ENCODE data around the gene H2BK1. TPM values are rescaled to one million over a fixed set of nuclear protein-coding genes. Genes with fewer than 3 reads are reported as not detected.

The H2BK1 gene
- polyA plus RNA-seq, 1 donor (not counting 4 experiments of a cell fraction or from before 2014, with no cell fraction given), result not detected

DNA sequence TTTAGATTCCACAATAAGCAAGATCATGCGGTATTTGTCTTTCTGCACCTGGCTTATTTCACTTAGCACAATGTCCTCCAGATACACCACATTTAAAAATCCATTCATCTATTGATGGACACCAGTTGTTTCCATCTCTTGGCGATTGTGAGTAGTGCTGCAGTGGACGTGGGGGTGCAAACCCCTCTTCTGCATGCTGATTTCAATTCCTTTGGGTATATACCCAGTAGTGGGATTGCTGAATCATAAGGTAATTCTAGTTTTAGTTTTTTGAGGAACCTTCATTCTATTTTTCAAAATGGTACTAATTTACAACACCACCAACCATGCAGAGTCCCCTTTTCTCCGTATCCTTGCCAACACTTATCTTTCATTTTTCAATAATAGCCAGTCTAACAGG is 21.2 kb downstream of the H2BK1 start:
- H3K9ac ChIP-seq (ENCODE audit: control insufficient read depth, extremely low read depth, insufficient read depth, low read length), result no peak overlapping the region
- no peaks in the 10 kb centered on the region for H3K9me3 ChIP-seq (ENCODE audit: control insufficient read depth, low read depth, low read length)
- H2AFZ ChIP-seq (ENCODE audit: control insufficient read depth, low read length), result no peak overlapping the region
- H3K9me1 ChIP-seq (ENCODE audit: control insufficient read depth, extremely low read depth, insufficient read depth, low read length), result no peaks in the 10 kb centered on the region
- H3K27me3 ChIP-seq (ENCODE audit: control insufficient read depth, extremely low read depth, insufficient read depth, low read length), result peaks cover 22% of the 10 kb centered on the region
- H4K20me1 ChIP-seq (ENCODE audit: control insufficient read depth, extremely low read depth, insufficient read depth, low read length), result no peaks in the 10 kb centered on the region
- TF ChIP-seq, protein P1, sequence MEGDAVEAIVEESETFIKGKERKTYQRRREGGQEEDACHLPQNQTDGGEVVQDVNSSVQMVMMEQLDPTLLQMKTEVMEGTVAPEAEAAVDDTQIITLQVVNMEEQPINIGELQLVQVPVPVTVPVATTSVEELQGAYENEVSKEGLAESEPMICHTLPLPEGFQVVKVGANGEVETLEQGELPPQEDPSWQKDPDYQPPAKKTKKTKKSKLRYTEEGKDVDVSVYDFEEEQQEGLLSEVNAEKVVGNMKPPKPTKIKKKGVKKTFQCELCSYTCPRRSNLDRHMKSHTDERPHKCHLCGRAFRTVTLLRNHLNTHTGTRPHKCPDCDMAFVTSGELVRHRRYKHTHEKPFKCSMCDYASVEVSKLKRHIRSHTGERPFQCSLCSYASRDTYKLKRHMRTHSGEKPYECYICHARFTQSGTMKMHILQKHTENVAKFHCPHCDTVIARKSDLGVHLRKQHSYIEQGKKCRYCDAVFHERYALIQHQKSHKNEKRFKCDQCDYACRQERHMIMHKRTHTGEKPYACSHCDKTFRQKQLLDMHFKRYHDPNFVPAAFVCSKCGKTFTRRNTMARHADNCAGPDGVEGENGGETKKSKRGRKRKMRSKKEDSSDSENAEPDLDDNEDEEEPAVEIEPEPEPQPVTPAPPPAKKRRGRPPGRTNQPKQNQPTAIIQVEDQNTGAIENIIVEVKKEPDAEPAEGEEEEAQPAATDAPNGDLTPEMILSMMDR (optimal IDR thresholded peaks at IDR 0.05 in 1 of 3, IDR thresholded peaks at IDR 0.05 in 1 of 3, conservative IDR thresholded peaks at IDR 0.05 in 1 of 3; ENCODE audit: extremely low read depth in 1 of 3, insufficient read depth in 2 of 3, low read length in 3 of 3), result no peak
- no peak for TF ChIP-seq EZH2 (IDR thresholded peaks at IDR 0.05; ENCODE audit: low read length)
- H3K4me3 ChIP-seq (ENCODE audit: control insufficient read depth in 2 of 3, extremely low read depth in 1 of 3, insufficient read depth in 2 of 3, low read depth in 1 of 3, low read length in 3 of 3), result no peak overlapping the region
- DNase-seq (ENCODE audit: low read depth, low spot score), result no peak
- H3K4me1 ChIP-seq (ENCODE audit: control insufficient read depth, extremely low read depth, insufficient read depth, low read length), result no peaks in the 10 kb centered on the region
- H3K27ac ChIP-seq (ENCODE audit: control insufficient read depth, insufficient read depth, low read length), result no peak overlapping the region
- H3K4me2 ChIP-seq (ENCODE audit: control insufficient read depth, extremely low read depth, insufficient read depth, low read depth, low read length), result no peak overlapping the region
- no peaks in the 10 kb centered on the region for H3K36me3 ChIP-seq (ENCODE audit: control insufficient read depth in 2 of 2, extremely low read depth in 1 of 2, insufficient read depth in 2 of 2, low read length in 2 of 2)
- no peak for FAIRE-seq
- dilution Hi-C loops (cut with MboI; ENCODE audit: extremely low pct_ligation_motif_present, low sequenced_read_pairs), result no loop called here
- no peaks in the 10 kb centered on the region for H3K79me2 ChIP-seq (ENCODE audit: control insufficient read depth, insufficient read depth, low read length)

DNA sequence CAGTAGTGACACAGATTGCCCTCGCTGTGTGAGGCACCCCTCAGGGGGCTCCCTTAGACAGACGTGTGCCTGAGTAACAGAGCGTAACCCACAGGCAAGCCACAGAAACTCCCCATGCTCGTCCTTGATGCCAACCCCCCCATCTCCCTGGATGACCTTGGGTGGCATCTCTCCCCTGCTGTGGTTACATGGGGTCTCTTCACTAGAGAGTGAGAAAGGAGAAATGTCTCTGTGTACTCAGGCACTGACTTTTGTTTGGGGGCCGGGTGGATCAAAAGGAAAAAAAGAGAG is 22.1 kb downstream of the H2BK1 start:
- Histone ChIP-seq H3K9me1 (ENCODE audit: control insufficient read depth, extremely low read depth, insufficient read depth, low read length) (no peaks in the 10 kb centered on the region), H3K27me3 (ENCODE audit: control insufficient read depth, extremely low read depth, insufficient read depth, low read length) (peaks cover 21% of the 10 kb centered on the region), H3K4me3 (ENCODE audit: control insufficient read depth in 2 of 3, extremely low read depth in 1 of 3, insufficient read depth in 2 of 3, low read depth in 1 of 3, low read length in 3 of 3) (no peak overlapping the region), H3K27ac (ENCODE audit: control insufficient read depth, insufficient read depth, low read length) (no peak overlapping the region), H3K9ac (ENCODE audit: control insufficient read depth, extremely low read depth, insufficient read depth, low read length) (no peak overlapping the region), H3K9me3 (ENCODE audit: control insufficient read depth, low read depth, low read length) (no peaks in the 10 kb centered on the region), H3K4me1 (ENCODE audit: control insufficient read depth, extremely low read depth, insufficient read depth, low read length) (no peaks in the 10 kb centered on the region), H3K4me2 (ENCODE audit: control insufficient read depth, extremely low read depth, insufficient read depth, low read depth, low read length) (no peak overlapping the region), H3K36me3 (ENCODE audit: control insufficient read depth in 2 of 2, extremely low read depth in 1 of 2, insufficient read depth in 2 of 2, low read length in 2 of 2) (no peaks in the 10 kb centered on the region), H4K20me1 (ENCODE audit: control insufficient read depth, extremely low read depth, insufficient read depth, low read length) (no peaks in the 10 kb centered on the region), H2AFZ (ENCODE audit: control insufficient read depth, low read length) (no peak overlapping the region), H3K79me2 (ENCODE audit: control insufficient read depth, insufficient read depth, low read length) (no peaks in the 10 kb centered on the region)
- FAIRE-seq, result no peak
- DNase-seq (ENCODE audit: low read depth, low spot score), result no peak
- TF ChIP-seq EZH2 (IDR thresholded peaks at IDR 0.05; ENCODE audit: low read length), result no peak
- TF ChIP-seq, protein P1 (optimal IDR thresholded peaks at IDR 0.05 in 1 of 3, IDR thresholded peaks at IDR 0.05 in 1 of 3, conservative IDR thresholded peaks at IDR 0.05 in 1 of 3; ENCODE audit: extremely low read depth in 1 of 3, insufficient read depth in 2 of 3, low read length in 3 of 3), result no peak
- dilution Hi-C loops (cut with MboI; ENCODE audit: extremely low pct_ligation_motif_present, low sequenced_read_pairs), result no loop called here
